GM12865 (cell line): ENCODE data around the gene MCC.

Experiments used
- DNase-seq: peaks from one replicate; pipeline ENCODE4 v3.0.0; 2010; ENCODE audit warnings: low read depth
- H3K4me3 ChIP-seq: 2 replicates; pipeline ENCODE4 v1.5.1; 2011; ENCODE audit warnings: mild to moderate bottlenecking, low read depth, low read length, control low read depth
- CTCF ChIP-seq: IDR thresholded peaks from 2 replicates; pipeline ENCODE4 v1.5.1; 2011; ENCODE audit warnings: low read length, control low read depth, low read depth, inconsistent platforms; ENCODE audit not compliant: insufficient read depth; ENCODE audit errors: missing control alignments

Gene MCC

GRCh38 chr5:113128641-113129330, 359.5 kb downstream of the MCC start:
- no peak for TF ChIP-seq CTCF
- no peak overlapping the region for H3K4me3 ChIP-seq
- DNase-seq: no peak

DNA sequence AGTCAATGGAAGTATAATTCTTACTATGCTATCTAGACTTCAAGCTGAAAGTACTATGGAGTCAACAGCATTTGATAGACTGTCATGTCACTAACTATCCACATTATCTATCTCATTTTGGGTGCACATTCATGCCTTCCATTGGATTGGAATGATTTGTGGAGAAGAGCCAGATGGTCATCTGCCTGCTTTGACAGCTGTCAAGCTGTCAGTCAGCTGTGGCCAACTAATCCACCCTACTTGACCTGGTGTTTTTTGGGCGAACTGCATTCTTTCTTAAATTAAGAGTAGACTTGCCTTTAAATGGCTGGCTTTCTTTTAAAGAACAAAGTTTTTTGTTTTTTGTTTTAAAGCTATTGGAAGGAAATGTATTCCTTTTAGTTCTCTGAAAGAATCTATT, 360.2 kb downstream of the MCC start:
- DNase-seq: no peak
- TF ChIP-seq CTCF: no peak
- no peak overlapping the region for H3K4me3 ChIP-seq

DNA sequence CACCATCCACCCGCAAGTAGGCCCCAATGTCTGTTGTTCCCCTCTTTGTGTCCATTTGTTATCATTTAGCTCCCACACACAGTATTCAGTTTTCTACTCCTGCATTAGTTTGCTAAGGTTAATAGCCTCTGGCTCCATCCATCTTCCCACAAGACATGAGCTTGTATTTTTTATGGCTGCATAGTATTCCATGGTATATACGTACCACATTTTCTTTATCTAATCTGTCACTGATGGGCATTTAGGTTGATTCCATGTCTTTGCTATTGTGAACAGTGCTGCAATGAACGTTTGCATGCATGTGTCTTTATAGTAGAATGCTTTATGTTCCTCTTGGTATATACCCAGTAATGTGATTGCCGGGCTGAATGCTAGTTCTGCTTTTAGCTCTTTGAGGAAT, 361.2 kb downstream of the MCC start:
- no peak for TF ChIP-seq CTCF
- no peak overlapping the region for H3K4me3 ChIP-seq
- no peak for DNase-seq

DNA sequence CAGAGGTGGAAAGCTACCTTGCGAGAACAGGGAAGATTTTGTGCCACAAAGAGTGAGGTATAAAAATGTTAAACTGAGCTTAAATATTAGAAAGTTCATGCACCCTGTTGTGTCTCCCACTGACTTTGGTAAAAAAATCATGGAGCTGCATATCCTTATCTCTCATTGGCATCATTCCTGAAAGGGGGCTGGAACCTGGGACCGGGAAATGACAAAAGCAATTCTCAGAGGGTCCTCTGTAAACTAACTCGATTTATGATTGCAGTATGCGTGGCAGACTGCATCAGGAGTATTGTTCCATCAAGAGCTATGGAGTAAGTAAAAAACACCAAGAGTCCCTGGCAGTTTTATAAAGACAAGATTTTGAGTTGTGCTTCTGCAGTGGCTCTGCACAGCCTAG, 362.9 kb downstream of the MCC start:
- no peak for DNase-seq
- TF ChIP-seq CTCF: no peak
- H3K4me3 ChIP-seq: no peak overlapping the region

- no peak overlapping the region for H3K4me3 ChIP-seq
- TF ChIP-seq CTCF: no peak
- no peak for DNase-seq
Observed at GRCh38 chr5:113124914-113125313, 363.3 kb downstream of the MCC start.

DNA sequence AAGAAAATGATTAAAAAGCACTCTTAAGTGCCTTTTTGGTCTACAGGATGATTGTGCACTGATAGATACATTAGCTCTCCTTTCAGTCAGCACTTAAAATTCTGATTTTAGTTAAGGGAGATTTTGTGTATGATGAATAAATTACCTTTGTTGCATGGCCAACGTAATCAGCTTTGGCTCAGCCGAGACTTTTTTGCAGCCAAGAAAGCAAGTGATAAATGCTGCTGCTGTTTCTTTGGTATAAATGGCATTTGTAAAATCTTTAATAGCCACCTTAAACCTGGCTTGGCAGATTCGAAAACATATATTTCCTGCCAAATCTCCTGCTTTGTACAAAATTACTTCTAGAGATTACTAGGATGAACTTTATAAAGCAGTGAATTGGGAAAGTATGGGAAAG, 364.0 kb downstream of the MCC start:
- no peak for DNase-seq
- no peak for TF ChIP-seq CTCF
- no peak overlapping the region for H3K4me3 ChIP-seq

- DNase-seq: peak; percentile 15
- H3K4me3 ChIP-seq: no peak overlapping the region
- peak; percentile 21 for TF ChIP-seq CTCF
Observed at GRCh38 chr5:113123618-113124017, 364.6 kb downstream of the MCC start.
